Thyroid gland (tissue), 4 donors: ENCODE data around the gene CENPL.

ENCODE experiments used
- POLR2A ChIP-seq, 2 donors: fragments of 450-650 bp; IDR thresholded peaks; one replicate each; pipeline ENCODE4 v1.6.1; 2017; ENCODE audit warnings: antibody characterized with exemption in 2 of 2, mild to moderate bottlenecking in 2 of 2, moderate library complexity in 1 of 2
- TF ChIP-seq, protein P1 (sequence below), 6 experiments: fragments of 200-600 bp in 3 of 6; fragments of 450-650 bp in 3 of 6; sonication (generic) in 3 of 6; IDR thresholded peaks; one replicate each; pipeline ENCODE4 v1.5.1; 2016 to 2019; ENCODE audit warnings: antibody characterized with exemption in 6 of 6, mild to moderate bottlenecking in 2 of 6, inconsistent platforms in 1 of 6, moderate library complexity in 1 of 6

DNA sequence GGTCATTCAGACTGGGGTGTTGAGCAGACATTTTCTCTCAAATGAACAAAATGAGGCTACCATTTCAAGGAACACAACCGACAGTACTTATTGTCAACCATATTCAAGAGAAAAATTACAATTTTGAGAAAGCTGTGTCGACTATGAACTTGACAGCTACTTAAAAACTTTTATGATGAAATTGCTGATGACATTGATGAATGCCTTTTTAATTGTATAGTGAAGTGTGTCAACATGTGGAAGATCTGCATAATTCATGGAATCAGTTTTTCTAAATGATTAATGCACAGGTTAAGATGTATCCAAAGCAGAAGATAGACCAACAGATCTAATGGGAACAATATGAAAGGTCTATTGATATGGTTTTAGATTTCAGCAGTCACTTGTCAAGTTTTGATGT is 34.8 kb downstream of the CENPL start:
- TF ChIP-seq, protein P1, sequence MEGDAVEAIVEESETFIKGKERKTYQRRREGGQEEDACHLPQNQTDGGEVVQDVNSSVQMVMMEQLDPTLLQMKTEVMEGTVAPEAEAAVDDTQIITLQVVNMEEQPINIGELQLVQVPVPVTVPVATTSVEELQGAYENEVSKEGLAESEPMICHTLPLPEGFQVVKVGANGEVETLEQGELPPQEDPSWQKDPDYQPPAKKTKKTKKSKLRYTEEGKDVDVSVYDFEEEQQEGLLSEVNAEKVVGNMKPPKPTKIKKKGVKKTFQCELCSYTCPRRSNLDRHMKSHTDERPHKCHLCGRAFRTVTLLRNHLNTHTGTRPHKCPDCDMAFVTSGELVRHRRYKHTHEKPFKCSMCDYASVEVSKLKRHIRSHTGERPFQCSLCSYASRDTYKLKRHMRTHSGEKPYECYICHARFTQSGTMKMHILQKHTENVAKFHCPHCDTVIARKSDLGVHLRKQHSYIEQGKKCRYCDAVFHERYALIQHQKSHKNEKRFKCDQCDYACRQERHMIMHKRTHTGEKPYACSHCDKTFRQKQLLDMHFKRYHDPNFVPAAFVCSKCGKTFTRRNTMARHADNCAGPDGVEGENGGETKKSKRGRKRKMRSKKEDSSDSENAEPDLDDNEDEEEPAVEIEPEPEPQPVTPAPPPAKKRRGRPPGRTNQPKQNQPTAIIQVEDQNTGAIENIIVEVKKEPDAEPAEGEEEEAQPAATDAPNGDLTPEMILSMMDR (IDR thresholded peaks at IDR 0.05) = no peak
- TF ChIP-seq POLR2A (IDR thresholded peaks at IDR 0.05) = no peak
